IPS-NIHi7 (cell line): ENCODE results near the gene LRRC25.

Experiments
- DNase-seq: peaks from one replicate; pipeline ENCODE4 v3.0.0; 2012; ENCODE audit warnings: mixed read lengths; ENCODE audit errors: extremely low spot score

The LRRC25 gene

GRCh38 chr19:18435842-18436670 is 38.6 kb upstream of the LRRC25 start:
- no peak for DNase-seq

GRCh38 chr19:18435178-18435841 is 37.9 kb upstream of the LRRC25 start:
- DNase-seq, result no peak

- DNase-seq, result no peak
Observed at GRCh38 chr19:18434411-18435175, 37.2 kb upstream of the LRRC25 start.

GRCh38 chr19:18433735-18434398 is 36.4 kb upstream of the LRRC25 start:
- DNase-seq, result peak; percentile 68

- peak; percentile 45 for DNase-seq
Observed at GRCh38 chr19:18433015-18433691, 35.7 kb upstream of the LRRC25 start.

GRCh38 chr19:18432275-18433014 is 35.0 kb upstream of the LRRC25 start:
- no peak for DNase-seq

- no peak for DNase-seq
Observed at GRCh38 chr19:18431351-18432197, 34.2 kb upstream of the LRRC25 start.

GRCh38 chr19:18430417-18431144 is 33.2 kb upstream of the LRRC25 start:
- DNase-seq, result no peak

- no peak for DNase-seq
Observed at GRCh38 chr19:18429717-18430416, 32.4 kb upstream of the LRRC25 start.

GRCh38 chr19:18428787-18429674 is 31.6 kb upstream of the LRRC25 start:
- peak; percentile 91 for DNase-seq

GRCh38 chr19:18428173-18428786 is 30.9 kb upstream of the LRRC25 start:
- DNase-seq, result no peak

GRCh38 chr19:18427743-18428113 is 30.3 kb upstream of the LRRC25 start:
- DNase-seq, result no peak

- DNase-seq, result no peak
Observed at GRCh38 chr19:18427080-18427742, 29.8 kb upstream of the LRRC25 start.

- no peak for DNase-seq
Observed at GRCh38 chr19:18426416-18426767, 29.0 kb upstream of the LRRC25 start.

GRCh38 chr19:18425515-18426415 is 28.3 kb upstream of the LRRC25 start:
- no peak for DNase-seq
